ENCODE measurements around the gene MFSD6.
"Not testable (repeated sequence)": the region's sequence is repeated elsewhere in the genome, so short reads cannot be mapped to it uniquely, and the experiment has no call there.

MFSD6 gene

GRCh38 chr2:190425883-190426658 lies 17.9 kb downstream of the MFSD6 start:
- no peak for DNase-seq (ENCODE audit: low read depth in 2 of 2)
- H3K4me3 ChIP-seq (replicated peaks in 1 of 2; ENCODE audit: low read depth in 2 of 2, low read length in 2 of 2): no peak overlapping the region
- TF ChIP-seq CTCF (IDR thresholded peaks at IDR 0.05; ENCODE audit: low read depth, low read length): no peak

- H3K4me3 ChIP-seq (replicated peaks in 1 of 2; ENCODE audit: low read depth in 2 of 2, low read length in 2 of 2); DNase-seq (ENCODE audit: low read depth in 2 of 2): not testable (repeated sequence)
Observed at GRCh38 chr2:190430866-190431265, 22.7 kb downstream of the MFSD6 start.

- H3K4me3 ChIP-seq (replicated peaks in 1 of 2; ENCODE audit: low read depth in 2 of 2, low read length in 2 of 2): no peak overlapping the region
- no peak for TF ChIP-seq CTCF (IDR thresholded peaks at IDR 0.05; ENCODE audit: low read depth, low read length)
- DNase-seq (ENCODE audit: low read depth in 2 of 2): peak in 1 of 2 donors; percentile 40
Observed at GRCh38 chr2:190431907-190432306, 23.8 kb downstream of the MFSD6 start.

- TF ChIP-seq CTCF (IDR thresholded peaks at IDR 0.05; ENCODE audit: low read depth, low read length): no peak
- DNase-seq (ENCODE audit: low read depth in 2 of 2): no peak
- H3K4me3 ChIP-seq (replicated peaks in 1 of 2; ENCODE audit: low read depth in 2 of 2, low read length in 2 of 2): no peak overlapping the region
Observed at GRCh38 chr2:190432567-190433231, 24.5 kb downstream of the MFSD6 start.

GRCh38 chr2:190435031-190435670 lies 27.0 kb downstream of the MFSD6 start:
- TF ChIP-seq CTCF (IDR thresholded peaks at IDR 0.05; ENCODE audit: low read depth, low read length): no peak
- DNase-seq (ENCODE audit: low read depth in 2 of 2): no peak

GRCh38 chr2:190436557-190436956 lies 28.4 kb downstream of the MFSD6 start:
- TF ChIP-seq CTCF (IDR thresholded peaks at IDR 0.05; ENCODE audit: low read depth, low read length): no peak
- no peak overlapping the region for H3K4me3 ChIP-seq (replicated peaks in 1 of 2; ENCODE audit: low read depth in 2 of 2, low read length in 2 of 2)
- no peak for DNase-seq (ENCODE audit: low read depth in 2 of 2)

More at GRCh38 chr2:190435031-190435670, 27.0 kb downstream of the MFSD6 start:
- no peak overlapping the region for H3K4me3 ChIP-seq (replicated peaks in 1 of 2; ENCODE audit: low read depth in 2 of 2, low read length in 2 of 2)

- no peak for DNase-seq (ENCODE audit: low read depth in 2 of 2)
- TF ChIP-seq CTCF (IDR thresholded peaks at IDR 0.05; ENCODE audit: low read depth, low read length): no peak
- H3K4me3 ChIP-seq (replicated peaks in 1 of 2; ENCODE audit: low read depth in 2 of 2, low read length in 2 of 2): no peak overlapping the region
Observed at GRCh38 chr2:190440113-190440512, 32.0 kb downstream of the MFSD6 start.
